ENCODE results near the gene ZNF318.

DNA sequence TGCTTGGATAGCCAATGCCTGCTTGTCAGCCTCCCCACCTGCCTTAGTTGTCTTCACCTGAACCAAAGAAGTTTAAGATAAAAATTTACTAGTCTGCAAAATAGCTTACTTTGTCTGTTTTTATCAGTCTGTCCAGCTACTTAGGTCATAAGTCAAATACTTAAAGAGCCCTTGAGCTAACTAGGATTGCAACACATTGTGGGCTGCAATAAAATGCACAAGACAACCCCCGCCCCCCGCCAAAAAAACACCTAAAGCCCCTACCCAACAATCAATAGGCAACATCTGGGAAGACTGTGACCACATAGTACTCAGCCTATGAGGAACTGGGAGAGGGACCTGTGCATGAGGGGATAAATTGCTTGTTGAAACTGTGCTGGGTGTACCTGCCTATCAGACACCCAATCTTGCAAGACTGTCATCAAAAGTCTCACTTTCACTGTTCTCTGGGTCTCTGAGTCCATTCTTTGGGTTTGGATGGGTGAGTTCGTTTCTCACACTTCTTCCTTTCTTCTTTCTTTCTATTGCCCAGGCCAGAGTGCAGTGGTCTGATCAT is 30.6 kb upstream of the ZNF318 start:
- TF ChIP-seq, protein P1, sequence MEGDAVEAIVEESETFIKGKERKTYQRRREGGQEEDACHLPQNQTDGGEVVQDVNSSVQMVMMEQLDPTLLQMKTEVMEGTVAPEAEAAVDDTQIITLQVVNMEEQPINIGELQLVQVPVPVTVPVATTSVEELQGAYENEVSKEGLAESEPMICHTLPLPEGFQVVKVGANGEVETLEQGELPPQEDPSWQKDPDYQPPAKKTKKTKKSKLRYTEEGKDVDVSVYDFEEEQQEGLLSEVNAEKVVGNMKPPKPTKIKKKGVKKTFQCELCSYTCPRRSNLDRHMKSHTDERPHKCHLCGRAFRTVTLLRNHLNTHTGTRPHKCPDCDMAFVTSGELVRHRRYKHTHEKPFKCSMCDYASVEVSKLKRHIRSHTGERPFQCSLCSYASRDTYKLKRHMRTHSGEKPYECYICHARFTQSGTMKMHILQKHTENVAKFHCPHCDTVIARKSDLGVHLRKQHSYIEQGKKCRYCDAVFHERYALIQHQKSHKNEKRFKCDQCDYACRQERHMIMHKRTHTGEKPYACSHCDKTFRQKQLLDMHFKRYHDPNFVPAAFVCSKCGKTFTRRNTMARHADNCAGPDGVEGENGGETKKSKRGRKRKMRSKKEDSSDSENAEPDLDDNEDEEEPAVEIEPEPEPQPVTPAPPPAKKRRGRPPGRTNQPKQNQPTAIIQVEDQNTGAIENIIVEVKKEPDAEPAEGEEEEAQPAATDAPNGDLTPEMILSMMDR (IDR thresholded peaks at IDR 0.05): no peak
- TF ChIP-seq POLR2A (IDR thresholded peaks at IDR 0.05): no peak
